Measurements from ENCODE around the gene VSTM2L.

Gene VSTM2L

DNA sequence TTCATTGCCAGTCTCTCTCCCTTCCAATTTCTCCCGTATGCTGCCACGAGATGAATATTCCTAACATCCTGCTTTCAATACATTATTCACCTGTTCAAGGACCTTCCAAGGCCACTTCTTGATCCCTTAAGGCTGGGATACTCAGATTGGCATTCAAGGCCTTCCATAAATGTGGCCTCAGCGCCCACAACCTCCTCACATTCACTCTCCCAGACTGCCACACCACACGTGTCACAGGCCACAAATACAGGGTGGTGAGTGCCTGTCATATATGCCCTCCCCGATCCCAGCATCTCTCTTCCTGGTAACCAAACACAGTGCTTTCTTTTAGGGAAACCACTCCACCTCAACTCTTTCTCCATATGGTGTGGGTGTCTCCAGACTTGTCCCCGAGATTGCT, 74.9 kb downstream of the VSTM2L start:
- no peak overlapping the region for H3K27ac ChIP-seq (ENCODE audit: insufficient read depth, low read length, poor library complexity, severe bottlenecking)
- H3K4me1 ChIP-seq (ENCODE audit: control insufficient read depth, insufficient read depth, low read length, poor library complexity, severe bottlenecking) = no peaks in the 10 kb centered on the region
- no peaks in the 10 kb centered on the region for H3K9me3 ChIP-seq (ENCODE audit: control insufficient read depth, low read length)
- H3K27me3 ChIP-seq (replicated peaks; ENCODE audit: control insufficient read depth, insufficient read depth, low read length, poor library complexity, severe bottlenecking) = no peaks in the 10 kb centered on the region
- DNase-seq = no peak
- H3K4me3 ChIP-seq (ENCODE audit: insufficient read depth, low read depth, low read length, poor library complexity, severe bottlenecking) = no peak overlapping the region
- peaks cover 7% of the 10 kb centered on the region for H3K36me3 ChIP-seq (ENCODE audit: control insufficient read depth, insufficient read depth, low read length)

DNA sequence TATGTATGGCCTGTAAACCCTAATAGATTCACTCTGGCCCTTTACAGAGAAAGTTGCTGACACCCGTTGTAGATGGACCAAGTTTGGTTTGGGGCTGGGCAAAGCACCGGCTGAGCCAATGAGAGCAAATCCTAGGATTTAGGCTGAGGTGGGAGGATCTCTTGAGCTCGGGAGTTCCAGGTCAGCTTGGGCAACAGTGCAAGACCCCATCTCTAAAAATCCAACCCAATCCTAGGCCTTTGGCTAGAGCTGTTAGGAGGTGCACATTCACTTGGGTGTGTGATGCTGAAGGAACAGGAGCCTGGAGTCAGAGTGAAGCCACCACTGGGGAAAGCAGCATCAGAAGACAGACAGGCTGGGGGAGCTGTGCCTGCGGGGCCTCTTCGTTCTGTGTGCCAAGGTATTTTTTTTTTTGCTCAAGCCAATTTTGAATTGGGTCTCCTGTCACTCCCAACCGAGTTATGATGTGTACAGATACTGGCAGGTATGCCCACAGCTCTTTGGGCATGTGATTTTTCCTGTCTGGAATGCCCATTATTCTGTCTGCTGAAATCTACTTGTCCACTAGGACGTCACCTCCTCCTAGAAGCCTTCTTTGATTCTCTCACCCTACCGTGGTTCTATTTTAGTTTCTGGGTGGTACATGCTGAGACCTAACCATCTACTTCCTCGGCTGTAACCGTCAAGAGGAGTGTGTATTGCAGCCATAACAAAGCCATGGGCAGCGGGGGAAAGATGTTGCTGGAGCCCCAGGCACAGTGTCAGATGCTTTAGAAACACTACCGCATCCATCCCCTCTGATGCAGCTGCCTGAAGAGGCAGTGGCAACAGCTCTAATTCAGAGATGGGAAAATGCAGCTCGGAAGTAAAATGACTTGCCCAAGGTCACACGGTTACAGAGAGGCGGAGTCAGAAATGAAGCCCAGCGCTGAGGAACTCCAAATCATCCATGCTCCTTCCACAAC, 76.4 kb downstream of the VSTM2L start:
- Histone ChIP-seq H3K9me3 (ENCODE audit: control insufficient read depth, low read length) (no peaks in the 10 kb centered on the region), H3K36me3 (ENCODE audit: control insufficient read depth, insufficient read depth, low read length) (peaks cover 15% of the 10 kb centered on the region), H3K4me1 (ENCODE audit: control insufficient read depth, insufficient read depth, low read length, poor library complexity, severe bottlenecking) (no peaks in the 10 kb centered on the region), H3K27me3 (replicated peaks; ENCODE audit: control insufficient read depth, insufficient read depth, low read length, poor library complexity, severe bottlenecking) (no peaks in the 10 kb centered on the region), H3K4me3 (ENCODE audit: insufficient read depth, low read depth, low read length, poor library complexity, severe bottlenecking) (no peak overlapping the region), H3K27ac (ENCODE audit: insufficient read depth, low read length, poor library complexity, severe bottlenecking) (no peak overlapping the region)
- no peak for DNase-seq

DNA sequence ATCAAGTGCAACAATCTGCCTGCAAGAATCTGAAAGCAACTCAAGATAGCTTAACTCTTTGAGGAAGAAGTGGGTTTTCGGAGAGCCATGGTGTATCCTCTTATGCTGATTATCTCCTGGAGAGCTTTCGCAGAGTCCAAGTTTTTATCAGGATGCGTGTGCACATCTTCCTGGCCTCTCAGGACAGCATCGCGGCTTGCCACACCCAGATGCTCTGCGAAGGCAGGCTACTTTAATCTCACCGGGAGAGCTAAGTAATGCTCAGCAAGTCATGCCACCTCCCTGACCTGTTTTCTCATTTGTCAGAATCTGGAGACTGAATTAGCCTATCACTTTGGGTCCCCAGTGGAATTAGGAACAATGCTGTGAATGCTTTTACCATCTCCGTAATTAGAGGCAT, 77.5 kb downstream of the VSTM2L start:
- H3K9me3 ChIP-seq (ENCODE audit: control insufficient read depth, low read length) = no peaks in the 10 kb centered on the region
- H3K4me3 ChIP-seq (ENCODE audit: insufficient read depth, low read depth, low read length, poor library complexity, severe bottlenecking) = no peak overlapping the region
- peaks cover 15% of the 10 kb centered on the region for H3K36me3 ChIP-seq (ENCODE audit: control insufficient read depth, insufficient read depth, low read length)
- H3K27ac ChIP-seq (ENCODE audit: insufficient read depth, low read length, poor library complexity, severe bottlenecking) = no peak overlapping the region
- H3K4me1 ChIP-seq (ENCODE audit: control insufficient read depth, insufficient read depth, low read length, poor library complexity, severe bottlenecking) = no peaks in the 10 kb centered on the region
- no peaks in the 10 kb centered on the region for H3K27me3 ChIP-seq (replicated peaks; ENCODE audit: control insufficient read depth, insufficient read depth, low read length, poor library complexity, severe bottlenecking)
- DNase-seq = no peak

- no peaks in the 10 kb centered on the region for H3K4me1 ChIP-seq (ENCODE audit: control insufficient read depth, insufficient read depth, low read length, poor library complexity, severe bottlenecking)
- DNase-seq = no peak
- no peak overlapping the region for H3K27ac ChIP-seq (ENCODE audit: insufficient read depth, low read length, poor library complexity, severe bottlenecking)
- no peaks in the 10 kb centered on the region for H3K9me3 ChIP-seq (ENCODE audit: control insufficient read depth, low read length)
- H3K36me3 ChIP-seq (ENCODE audit: control insufficient read depth, insufficient read depth, low read length) = peaks cover 15% of the 10 kb centered on the region
- no peak overlapping the region for H3K4me3 ChIP-seq (ENCODE audit: insufficient read depth, low read depth, low read length, poor library complexity, severe bottlenecking)
- no peaks in the 10 kb centered on the region for H3K27me3 ChIP-seq (replicated peaks; ENCODE audit: control insufficient read depth, insufficient read depth, low read length, poor library complexity, severe bottlenecking)
Measured at GRCh38 chr20:37980876-37981275, 77.9 kb downstream of the VSTM2L start.

DNA sequence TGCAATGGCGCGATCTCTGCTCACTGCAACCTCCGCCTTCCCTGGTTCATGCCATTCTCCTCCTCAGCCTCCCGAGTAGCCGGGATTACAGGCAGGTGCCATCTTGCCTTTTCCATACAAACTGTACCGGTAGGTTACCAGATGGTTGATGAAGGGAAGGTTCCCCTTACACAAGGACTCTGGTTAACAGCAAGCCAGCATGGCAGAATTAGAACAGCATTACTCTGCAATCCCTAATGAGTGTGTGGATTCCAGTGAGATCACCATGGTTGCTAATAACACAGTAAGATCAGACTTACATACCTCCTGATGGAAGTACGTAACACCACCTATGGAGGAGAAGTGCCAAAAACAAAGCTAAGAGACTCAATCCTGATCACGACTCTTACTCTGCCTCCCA, 78.6 kb downstream of the VSTM2L start:
- Histone ChIP-seq H3K27me3 (replicated peaks; ENCODE audit: control insufficient read depth, insufficient read depth, low read length, poor library complexity, severe bottlenecking) (no peaks in the 10 kb centered on the region), H3K27ac (ENCODE audit: insufficient read depth, low read length, poor library complexity, severe bottlenecking) (no peak overlapping the region), H3K4me1 (ENCODE audit: control insufficient read depth, insufficient read depth, low read length, poor library complexity, severe bottlenecking) (no peaks in the 10 kb centered on the region), H3K9me3 (ENCODE audit: control insufficient read depth, low read length) (no peaks in the 10 kb centered on the region), H3K4me3 (ENCODE audit: insufficient read depth, low read depth, low read length, poor library complexity, severe bottlenecking) (no peak overlapping the region), H3K36me3 (ENCODE audit: control insufficient read depth, insufficient read depth, low read length) (peaks cover 19% of the 10 kb centered on the region)
- DNase-seq = no peak

- Histone ChIP-seq H3K36me3 (ENCODE audit: control insufficient read depth, insufficient read depth, low read length) (peaks cover 26% of the 10 kb centered on the region), H3K27me3 (replicated peaks; ENCODE audit: control insufficient read depth, insufficient read depth, low read length, poor library complexity, severe bottlenecking) (no peaks in the 10 kb centered on the region), H3K27ac (ENCODE audit: insufficient read depth, low read length, poor library complexity, severe bottlenecking) (no peak overlapping the region), H3K4me3 (ENCODE audit: insufficient read depth, low read depth, low read length, poor library complexity, severe bottlenecking) (no peak overlapping the region), H3K4me1 (ENCODE audit: control insufficient read depth, insufficient read depth, low read length, poor library complexity, severe bottlenecking) (no peaks in the 10 kb centered on the region), H3K9me3 (ENCODE audit: control insufficient read depth, low read length) (no peaks in the 10 kb centered on the region)
- DNase-seq = no peak
Measured at GRCh38 chr20:37983286-37983685, 80.4 kb downstream of the VSTM2L start.

DNA sequence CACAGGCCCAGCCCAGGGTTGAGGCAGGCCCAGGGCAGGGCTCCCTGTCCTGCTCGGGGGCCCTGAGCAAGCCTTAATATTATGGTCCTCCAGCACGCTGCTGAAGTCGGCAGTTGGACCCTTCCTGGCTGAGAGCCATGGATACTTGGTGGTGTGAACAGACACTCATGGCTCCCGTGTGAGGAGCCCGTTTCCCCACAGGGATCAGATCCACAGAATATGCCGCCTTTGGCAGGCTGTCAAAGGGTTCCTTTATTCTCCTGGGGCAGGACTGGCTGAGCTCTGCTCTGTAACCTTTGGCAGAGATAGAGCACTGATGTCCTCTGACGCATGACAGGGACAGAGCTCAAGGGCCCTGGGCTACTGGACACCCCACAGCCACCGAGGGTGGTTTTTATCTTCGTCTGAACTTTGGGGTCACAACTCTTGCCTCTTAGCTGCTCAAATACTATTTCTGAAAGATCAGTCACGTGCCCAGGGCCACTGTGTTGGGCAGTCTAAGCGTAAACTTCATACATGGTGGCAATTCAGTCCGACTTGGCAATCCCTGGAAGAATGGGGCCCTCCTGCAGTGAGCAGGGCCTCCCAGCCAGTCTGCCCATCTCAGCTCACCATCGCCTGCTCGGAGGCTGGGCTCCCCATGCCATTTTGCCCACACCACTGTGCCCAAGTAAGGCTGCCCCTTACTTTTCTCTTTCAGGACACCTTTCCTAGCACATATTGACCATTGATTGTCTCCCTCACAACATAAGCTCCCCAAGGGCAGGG, 81.3 kb downstream of the VSTM2L start:
- H3K27ac ChIP-seq (ENCODE audit: insufficient read depth, low read length, poor library complexity, severe bottlenecking) = no peak overlapping the region

DNA sequence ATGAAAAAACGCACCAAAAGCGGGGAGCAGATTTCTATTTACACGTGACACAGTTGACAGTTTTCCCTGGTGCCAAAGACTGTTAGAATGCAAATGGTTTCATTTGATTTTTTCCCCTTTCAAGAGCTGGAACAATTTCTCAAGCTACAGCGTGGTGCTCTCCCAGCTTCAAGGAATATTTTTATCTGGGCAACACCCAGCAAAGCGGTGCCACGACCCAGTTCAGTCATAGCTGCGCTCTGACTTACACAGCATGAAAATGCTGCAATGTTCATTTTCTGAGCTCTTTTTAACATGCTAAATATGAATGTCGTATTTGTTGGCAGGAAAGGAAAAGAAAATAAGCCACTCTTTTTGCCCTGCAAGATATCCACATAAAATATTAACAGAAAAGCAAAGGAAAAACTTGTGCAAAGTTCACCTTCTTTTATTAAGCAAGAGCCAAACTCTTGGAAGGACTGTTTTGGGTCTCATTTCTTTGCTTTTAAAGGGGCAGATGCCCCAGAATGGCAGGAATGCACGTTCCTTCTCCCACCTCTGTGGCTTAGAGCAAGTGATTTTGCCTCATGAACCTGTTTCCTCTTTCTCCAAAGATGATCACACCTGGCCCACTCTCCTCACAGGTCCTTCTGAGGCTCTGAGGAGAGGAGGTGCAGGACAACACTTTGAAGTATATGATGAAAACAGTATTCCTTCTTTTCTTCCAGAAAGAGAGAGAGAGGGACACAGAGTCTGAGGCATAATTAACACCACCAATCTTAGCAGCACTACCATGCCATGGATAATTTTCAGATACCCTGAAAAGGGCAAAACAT, 83.3 kb downstream of the VSTM2L start:
- no peaks in the 10 kb centered on the region for H3K4me1 ChIP-seq (ENCODE audit: control insufficient read depth, insufficient read depth, low read length, poor library complexity, severe bottlenecking)
- no peaks in the 10 kb centered on the region for H3K9me3 ChIP-seq (ENCODE audit: control insufficient read depth, low read length)
- peaks cover 32% of the 10 kb centered on the region for H3K36me3 ChIP-seq (ENCODE audit: control insufficient read depth, insufficient read depth, low read length)
- no peak overlapping the region for H3K4me3 ChIP-seq (ENCODE audit: insufficient read depth, low read depth, low read length, poor library complexity, severe bottlenecking)
- H3K27me3 ChIP-seq (replicated peaks; ENCODE audit: control insufficient read depth, insufficient read depth, low read length, poor library complexity, severe bottlenecking) = no peaks in the 10 kb centered on the region
- DNase-seq = no peak
- H3K27ac ChIP-seq (ENCODE audit: insufficient read depth, low read length, poor library complexity, severe bottlenecking) = no peak overlapping the region

More for the DNA sequence above, 81.3 kb downstream of the VSTM2L start:
- no peak for DNase-seq
- Histone ChIP-seq H3K36me3 (ENCODE audit: control insufficient read depth, insufficient read depth, low read length) (peaks cover 32% of the 10 kb centered on the region), H3K4me3 (ENCODE audit: insufficient read depth, low read depth, low read length, poor library complexity, severe bottlenecking) (no peak overlapping the region), H3K4me1 (ENCODE audit: control insufficient read depth, insufficient read depth, low read length, poor library complexity, severe bottlenecking) (no peaks in the 10 kb centered on the region), H3K9me3 (ENCODE audit: control insufficient read depth, low read length) (no peaks in the 10 kb centered on the region), H3K27me3 (replicated peaks; ENCODE audit: control insufficient read depth, insufficient read depth, low read length, poor library complexity, severe bottlenecking) (no peaks in the 10 kb centered on the region)

GRCh38 chr20:37986873-37987601, 84.1 kb downstream of the VSTM2L start:
- H3K27me3 ChIP-seq (replicated peaks; ENCODE audit: control insufficient read depth, insufficient read depth, low read length, poor library complexity, severe bottlenecking) = no peaks in the 10 kb centered on the region
- no peak for DNase-seq
- no peaks in the 10 kb centered on the region for H3K9me3 ChIP-seq (ENCODE audit: control insufficient read depth, low read length)
- peaks cover 32% of the 10 kb centered on the region for H3K36me3 ChIP-seq (ENCODE audit: control insufficient read depth, insufficient read depth, low read length)
- no peak overlapping the region for H3K27ac ChIP-seq (ENCODE audit: insufficient read depth, low read length, poor library complexity, severe bottlenecking)
- no peak overlapping the region for H3K4me3 ChIP-seq (ENCODE audit: insufficient read depth, low read depth, low read length, poor library complexity, severe bottlenecking)
- H3K4me1 ChIP-seq (ENCODE audit: control insufficient read depth, insufficient read depth, low read length, poor library complexity, severe bottlenecking) = no peaks in the 10 kb centered on the region

Data from effector memory CD4-positive, alpha-beta T cell (primary cell).